Left colon (tissue), 2 donors: ENCODE measurements around the gene TSHR. TPM values are rescaled to one million over a fixed set of nuclear protein-coding genes. Genes with fewer than 3 reads are reported as not detected.

Experiments used
- total RNA-seq, 2 donors: library from RNA; stranded (reverse); fragmentation: NEBNext Ultra II Directional; extraction: Animal tissue kit (Norgen Biotek cat#: 25700); gene quantifications; one replicate each; pipeline ENCODE4 v1.2.1, GENCODE V29; 2021
- donor health status: DM: no; HTN: no; CAD: no.
- donor health status: DM: yes; HTN: yes; CAD: no.

Gene TSHR
- total RNA-seq, 2 donors from 2014 or later: 0.22 TPM; not detected in 1

Other genes with a start within 250 kb of the TSHR start
- 1 to 10 TPM; 2.7 to 5.6 TPM for gene CEP128, start 13.9 kb upstream of the TSHR start, total RNA-seq